ENCODE results near the gene RRAGC. TPM values are rescaled to one million over a fixed set of nuclear protein-coding genes. Genes with fewer than 3 reads are reported as not detected.

RRAGC gene
- total and polyA plus RNA-seq, 2 of the 13 experiments (the other 11 are each of a cell fraction or from before 2014, with no cell fraction given): 7.6 to 8.0 TPM

DNA sequence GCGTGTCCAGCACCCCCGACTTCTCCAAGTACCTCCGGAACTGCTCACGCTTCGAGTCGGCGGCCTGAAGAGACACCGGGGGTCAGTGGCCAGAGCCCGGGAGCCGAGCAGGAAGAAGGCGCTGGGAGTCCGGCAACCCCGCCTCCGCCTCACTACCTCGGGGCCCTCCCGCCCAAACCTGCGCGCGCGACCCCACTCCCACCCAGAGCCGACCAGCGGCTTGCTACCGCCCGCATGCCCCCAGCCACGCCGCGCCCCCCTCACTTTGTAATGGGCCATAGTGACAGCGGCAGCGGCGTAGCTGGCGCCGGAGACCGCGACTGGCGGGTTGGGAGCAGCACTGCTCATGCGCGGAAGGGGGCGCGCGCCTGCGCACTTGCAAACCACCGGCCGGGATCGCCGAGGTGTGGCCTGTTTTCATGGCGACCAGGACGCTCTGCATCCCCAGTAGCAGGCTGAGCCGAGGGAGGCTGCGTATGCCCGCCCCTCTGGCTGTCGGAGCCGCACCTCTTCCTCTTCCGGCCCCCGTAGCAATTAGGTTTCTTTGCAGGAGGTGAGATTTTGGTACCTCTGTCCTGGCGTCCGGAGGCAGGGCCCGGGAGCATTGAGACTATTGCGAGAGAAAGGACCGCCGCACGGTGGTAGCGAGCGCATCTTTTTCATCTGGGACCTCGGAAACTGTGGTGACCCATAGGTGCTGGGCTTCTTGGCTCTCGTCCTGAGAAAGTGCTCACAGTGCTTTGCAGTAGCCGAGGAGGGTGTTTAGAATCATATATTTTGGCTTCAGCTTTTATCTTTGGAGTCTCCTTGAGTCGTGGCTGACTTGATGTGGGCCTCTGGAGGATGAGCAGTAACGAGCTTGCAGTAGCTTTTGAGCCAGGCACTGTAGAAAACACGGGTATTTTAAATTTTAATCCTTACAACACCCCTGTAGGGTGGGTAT is 13.7 kb upstream of the RRAGC start, which contains the start of gene MYCBP (continued):
- TF ChIP-seq AKAP8 (CRISPR knock-in tag; IDR thresholded peaks at IDR 0.05) (peak; percentile 82), ZNF160 (CRISPR knock-in tag; IDR thresholded peaks at IDR 0.05) (no peak), ZNF749 (CRISPR knock-in tag; IDR thresholded peaks at IDR 0.05; ENCODE audit: borderline replicate concordance) (no peak), NCOA2 (CRISPR knock-in tag; IDR thresholded peaks at IDR 0.05) (peak; percentile 26; the same call in 1 of the 2 replicates), ZFP36L1 (CRISPR knock-in tag; IDR thresholded peaks at IDR 0.05) (peak; percentile 81), ZNF616 (CRISPR knock-in tag; IDR thresholded peaks at IDR 0.05; ENCODE audit: low read depth) (peak; percentile 26; the same call in 1 of the 2 replicates), HDAC2 (CRISPR knock-in tag; IDR thresholded peaks at IDR 0.05) (0 out of 2 replicates have a peak, but pooled peaks have one; percentile 39), NFIC (IDR thresholded peaks at IDR 0.05; ENCODE audit: low read length) (no peak), ZFX (CRISPR knock-in tag; IDR thresholded peaks at IDR 0.05; ENCODE audit: low read depth) (peak; percentile 67), SYNCRIP (IDR thresholded peaks at IDR 0.05; ENCODE audit: insufficient read depth, low read depth, low read length) (no peak), ZNF780A (CRISPR knock-in tag; IDR thresholded peaks at IDR 0.05) (no peak), RCOR2 (CRISPR knock-in tag; IDR thresholded peaks at IDR 0.05) (no peak)
- TF ChIP-seq, protein P1, sequence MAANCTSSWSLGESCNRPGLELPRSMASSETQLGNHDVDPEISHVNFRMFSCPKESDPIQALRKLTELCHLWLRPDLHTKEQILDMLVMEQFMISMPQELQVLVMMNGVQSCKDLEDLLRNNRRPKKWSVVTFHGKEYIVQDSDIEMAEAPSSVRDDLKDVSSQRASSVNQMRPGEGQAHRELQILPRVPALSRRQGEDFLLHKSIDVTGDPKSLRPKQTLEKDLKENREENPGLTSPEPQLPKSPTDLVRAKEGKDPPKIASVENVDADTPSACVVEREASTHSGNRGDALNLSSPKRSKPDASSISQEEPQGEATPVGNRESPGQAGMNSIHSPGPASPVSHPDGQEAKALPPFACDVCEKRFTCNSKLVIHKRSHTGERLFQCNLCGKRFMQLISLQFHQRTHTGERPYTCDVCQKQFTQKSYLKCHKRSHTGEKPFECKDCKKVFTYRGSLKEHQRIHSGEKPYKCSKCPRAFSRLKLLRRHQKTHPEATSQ (CRISPR knock-in tag; IDR thresholded peaks at IDR 0.05; ENCODE audit: borderline replicate concordance): 0 out of 2 replicates have a peak, but pooled peaks have one; percentile 43
- TF ChIP-seq, protein P2, sequence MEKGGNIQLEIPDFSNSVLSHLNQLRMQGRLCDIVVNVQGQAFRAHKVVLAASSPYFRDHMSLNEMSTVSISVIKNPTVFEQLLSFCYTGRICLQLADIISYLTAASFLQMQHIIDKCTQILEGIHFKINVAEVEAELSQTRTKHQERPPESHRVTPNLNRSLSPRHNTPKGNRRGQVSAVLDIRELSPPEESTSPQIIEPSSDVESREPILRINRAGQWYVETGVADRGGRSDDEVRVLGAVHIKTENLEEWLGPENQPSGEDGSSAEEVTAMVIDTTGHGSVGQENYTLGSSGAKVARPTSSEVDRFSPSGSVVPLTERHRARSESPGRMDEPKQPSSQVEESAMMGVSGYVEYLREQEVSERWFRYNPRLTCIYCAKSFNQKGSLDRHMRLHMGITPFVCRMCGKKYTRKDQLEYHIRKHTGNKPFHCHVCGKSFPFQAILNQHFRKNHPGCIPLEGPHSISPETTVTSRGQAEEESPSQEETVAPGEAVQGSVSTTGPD (CRISPR knock-in tag; IDR thresholded peaks at IDR 0.05): no peak
- TF ChIP-seq, protein P3, sequence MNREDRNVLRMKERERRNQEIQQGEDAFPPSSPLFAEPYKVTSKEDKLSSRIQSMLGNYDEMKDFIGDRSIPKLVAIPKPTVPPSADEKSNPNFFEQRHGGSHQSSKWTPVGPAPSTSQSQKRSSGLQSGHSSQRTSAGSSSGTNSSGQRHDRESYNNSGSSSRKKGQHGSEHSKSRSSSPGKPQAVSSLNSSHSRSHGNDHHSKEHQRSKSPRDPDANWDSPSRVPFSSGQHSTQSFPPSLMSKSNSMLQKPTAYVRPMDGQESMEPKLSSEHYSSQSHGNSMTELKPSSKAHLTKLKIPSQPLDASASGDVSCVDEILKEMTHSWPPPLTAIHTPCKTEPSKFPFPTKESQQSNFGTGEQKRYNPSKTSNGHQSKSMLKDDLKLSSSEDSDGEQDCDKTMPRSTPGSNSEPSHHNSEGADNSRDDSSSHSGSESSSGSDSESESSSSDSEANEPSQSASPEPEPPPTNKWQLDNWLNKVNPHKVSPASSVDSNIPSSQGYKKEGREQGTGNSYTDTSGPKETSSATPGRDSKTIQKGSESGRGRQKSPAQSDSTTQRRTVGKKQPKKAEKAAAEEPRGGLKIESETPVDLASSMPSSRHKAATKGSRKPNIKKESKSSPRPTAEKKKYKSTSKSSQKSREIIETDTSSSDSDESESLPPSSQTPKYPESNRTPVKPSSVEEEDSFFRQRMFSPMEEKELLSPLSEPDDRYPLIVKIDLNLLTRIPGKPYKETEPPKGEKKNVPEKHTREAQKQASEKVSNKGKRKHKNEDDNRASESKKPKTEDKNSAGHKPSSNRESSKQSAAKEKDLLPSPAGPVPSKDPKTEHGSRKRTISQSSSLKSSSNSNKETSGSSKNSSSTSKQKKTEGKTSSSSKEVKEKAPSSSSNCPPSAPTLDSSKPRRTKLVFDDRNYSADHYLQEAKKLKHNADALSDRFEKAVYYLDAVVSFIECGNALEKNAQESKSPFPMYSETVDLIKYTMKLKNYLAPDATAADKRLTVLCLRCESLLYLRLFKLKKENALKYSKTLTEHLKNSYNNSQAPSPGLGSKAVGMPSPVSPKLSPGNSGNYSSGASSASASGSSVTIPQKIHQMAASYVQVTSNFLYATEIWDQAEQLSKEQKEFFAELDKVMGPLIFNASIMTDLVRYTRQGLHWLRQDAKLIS (CRISPR knock-in tag; IDR thresholded peaks at IDR 0.05): no peak
- TF ChIP-seq, protein P4, sequence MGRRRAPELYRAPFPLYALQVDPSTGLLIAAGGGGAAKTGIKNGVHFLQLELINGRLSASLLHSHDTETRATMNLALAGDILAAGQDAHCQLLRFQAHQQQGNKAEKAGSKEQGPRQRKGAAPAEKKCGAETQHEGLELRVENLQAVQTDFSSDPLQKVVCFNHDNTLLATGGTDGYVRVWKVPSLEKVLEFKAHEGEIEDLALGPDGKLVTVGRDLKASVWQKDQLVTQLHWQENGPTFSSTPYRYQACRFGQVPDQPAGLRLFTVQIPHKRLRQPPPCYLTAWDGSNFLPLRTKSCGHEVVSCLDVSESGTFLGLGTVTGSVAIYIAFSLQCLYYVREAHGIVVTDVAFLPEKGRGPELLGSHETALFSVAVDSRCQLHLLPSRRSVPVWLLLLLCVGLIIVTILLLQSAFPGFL (CRISPR knock-in tag; IDR thresholded peaks at IDR 0.05): 0 out of 2 replicates have a peak, but pooled peaks have one; percentile 71
- TF ChIP-seq, protein P5, sequence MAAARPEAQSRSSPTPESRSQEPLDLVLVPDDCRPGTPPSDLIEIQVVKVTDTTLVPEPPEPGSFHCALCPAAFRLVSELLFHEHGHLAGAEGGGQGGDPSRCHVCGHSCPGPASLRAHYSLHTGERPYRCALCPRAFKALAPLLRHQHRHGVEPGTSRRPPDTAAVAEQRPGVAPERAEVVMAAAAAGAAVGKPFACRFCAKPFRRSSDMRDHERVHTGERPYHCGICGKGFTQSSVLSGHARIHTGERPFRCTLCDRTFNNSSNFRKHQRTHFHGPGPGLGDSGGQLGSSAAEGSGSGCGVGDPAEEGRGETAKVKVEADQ (CRISPR knock-in tag; IDR thresholded peaks at IDR 0.05; ENCODE audit: borderline replicate concordance): peak; percentile 65; the same call in 1 of the 2 replicates
- TF ChIP-seq, protein P6, sequence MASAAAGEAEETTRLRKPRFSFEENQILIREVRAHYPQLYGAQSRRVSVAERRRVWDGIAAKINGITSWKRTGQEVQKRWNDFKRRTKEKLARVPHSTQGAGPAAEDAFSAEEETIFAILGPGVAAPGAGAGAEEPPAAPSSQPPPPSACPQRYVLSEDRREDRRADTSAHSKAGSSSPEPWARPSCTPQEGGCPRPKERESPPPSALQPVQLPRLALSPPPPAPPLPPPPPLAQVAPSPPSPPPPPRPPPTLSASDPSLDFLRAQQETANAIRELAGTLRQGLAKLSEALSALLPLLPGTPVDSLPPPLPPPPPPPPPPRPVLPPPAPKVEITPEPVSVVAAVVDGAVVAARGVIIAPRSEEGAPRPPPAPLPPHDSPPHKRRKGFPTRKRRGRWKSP (CRISPR knock-in tag; IDR thresholded peaks at IDR 0.05): 0 out of 2 replicates have a peak, but pooled peaks have one; percentile 6
